IMR-90 (cell line): ENCODE data around the gene EYS. TPM values are rescaled to one million over a fixed set of nuclear protein-coding genes. Genes with fewer than 3 reads are reported as not detected.

Experiments
- ATAC-seq: fragments of 200-7000 bp; cut with Tn5 transposase; 2 replicates; pipeline ENCODE4 v1.9.1; 2020; ENCODE audit warnings: low read depth, mild to moderate bottlenecking, moderate library complexity
- BruUV-seq: library from RNA; stranded (reverse); fragments of 400-500 nt; replicated peaks from 2 replicates; lab custom pipeline; 2021; lab: Mats Ljungman, UMichigan
- CTCF ChIA-PET: fragments of 300-600 bp; formaldehyde crosslinking; extraction: SDS; loops from one replicate; lab custom pipeline; 2021; ENCODE audit warnings: antibody characterized with exemption; lab: Yijun Ruan, JAX
- POLR2A ChIA-PET: fragments of 300-600 bp; sonication (Branson Sonifier 250); formaldehyde crosslinking; loops from one replicate; lab custom pipeline; 2022; ENCODE audit warnings: antibody characterized with exemption; ENCODE audit not compliant: unreplicated experiment; lab: Charles Lee
- DNase-seq: peaks from one replicate; pipeline ENCODE4 v3.0.0; 2013
- H2AFZ ChIP-seq: replicated peaks from 2 replicates; pipeline ENCODE3; 2013; ENCODE audit warnings: low read length, mild to moderate bottlenecking; ENCODE audit not compliant: poor library complexity
- H2AK5ac ChIP-seq: 2 replicates; pipeline ENCODE4 v1.6.1; 2013; ENCODE audit warnings: low read depth, low read length, inconsistent platforms
- H2AK9ac ChIP-seq: replicated peaks from 2 replicates; pipeline ENCODE3; 2013; ENCODE audit warnings: mild to moderate bottlenecking, low read depth, low read length, moderate library complexity; ENCODE audit not compliant: poor library complexity
- H2BK120ac ChIP-seq: 2 replicates; pipeline ENCODE4 v1.6.1; 2013; ENCODE audit warnings: low read depth, low read length, inconsistent platforms
- H2BK15ac ChIP-seq: 3 replicates; pipeline ENCODE4 v1.6.1; 2013; ENCODE audit warnings: low read depth, low read length, inconsistent platforms
- H2BK20ac ChIP-seq: 2 replicates; pipeline ENCODE4 v1.6.1; 2013; ENCODE audit warnings: low read depth, mild to moderate bottlenecking, inconsistent platforms, low read length, moderate library complexity
- H2BK5ac ChIP-seq: 2 replicates; pipeline ENCODE4 v1.6.1; 2013; ENCODE audit warnings: mild to moderate bottlenecking, low read depth, low read length, inconsistent platforms; ENCODE audit not compliant: poor library complexity, severe bottlenecking
- H3K14ac ChIP-seq: replicated peaks from 2 replicates; pipeline ENCODE4 v1.6.1; 2013; ENCODE audit warnings: low read depth, low read length, inconsistent platforms
- H3K18ac ChIP-seq: 2 replicates; pipeline ENCODE4 v1.6.1; 2013; ENCODE audit warnings: low read depth, low read length, control low read depth
- H3K23ac ChIP-seq: 2 replicates; pipeline ENCODE4 v1.6.1; 2013; ENCODE audit warnings: low read depth, low read length, inconsistent platforms
- H3K27ac ChIP-seq: 2 replicates; pipeline ENCODE4 v1.5.1; 2013; ENCODE audit warnings: mild to moderate bottlenecking, control low read depth, low read length; ENCODE audit not compliant: insufficient read depth
- H3K27me3 ChIP-seq: 2 replicates; pipeline ENCODE4 v1.6.1; 2013; ENCODE audit warnings: low read length; ENCODE audit not compliant: control insufficient read depth, insufficient read depth
- H3K36me3 ChIP-seq: 2 replicates; pipeline ENCODE4 v1.6.1; 2013; ENCODE audit warnings: low read length, mixed read lengths; ENCODE audit not compliant: control insufficient read depth, insufficient read depth
- H3K4ac ChIP-seq: 2 replicates; pipeline ENCODE4 v1.6.1; 2013; ENCODE audit warnings: low read depth, low read length, inconsistent platforms
- H3K4me1 ChIP-seq: 2 replicates; pipeline ENCODE4 v1.6.1; 2013; ENCODE audit warnings: low read length, mixed read lengths; ENCODE audit not compliant: control insufficient read depth, insufficient read depth
- H3K4me2 ChIP-seq: 2 replicates; pipeline ENCODE4 v1.6.1; 2013; ENCODE audit warnings: low read depth, mild to moderate bottlenecking, control low read depth, low read length, moderate library complexity
- H3K4me3 ChIP-seq: 2 replicates; pipeline ENCODE4 v1.5.1; 2013; ENCODE audit warnings: low read depth, mild to moderate bottlenecking, control low read depth, low read length, moderate library complexity; ENCODE audit not compliant: insufficient read depth
- H3K56ac ChIP-seq: 2 replicates; pipeline ENCODE4 v1.6.1; 2013; ENCODE audit warnings: low read length, inconsistent platforms; ENCODE audit not compliant: insufficient read depth; ENCODE audit errors: extremely low read depth
- H3K79me1 ChIP-seq, 2 experiments: 2 replicates each; pipeline ENCODE4 v1.6.1; 2013; ENCODE audit warnings: low read length in 2 of 2, inconsistent platforms in 1 of 2, low read depth in 1 of 2
- H3K9ac ChIP-seq: 2 replicates; pipeline ENCODE4 v1.6.1; 2013; ENCODE audit warnings: low read depth, low read length, control low read depth
- H3K9me1 ChIP-seq: 2 replicates; pipeline ENCODE4 v1.6.1; 2013; ENCODE audit warnings: low read length, inconsistent platforms; ENCODE audit not compliant: insufficient read depth
- H3K9me3 ChIP-seq: 2 replicates; pipeline ENCODE4 v1.6.1; 2013; ENCODE audit warnings: low read length; ENCODE audit not compliant: control insufficient read depth, insufficient read depth
- H4K20me1 ChIP-seq: 2 replicates; pipeline ENCODE4 v1.6.1; 2013; ENCODE audit warnings: low read length, inconsistent platforms; ENCODE audit not compliant: insufficient read depth
- H4K5ac ChIP-seq: 2 replicates; pipeline ENCODE4 v1.6.1; 2013; ENCODE audit warnings: mild to moderate bottlenecking, low read depth, low read length, control low read depth
- H4K8ac ChIP-seq, 2 experiments: 2 replicates each; pipeline ENCODE4 v1.6.1; 2013; ENCODE audit warnings: low read depth in 2 of 2, low read length in 2 of 2, control low read depth in 1 of 2, inconsistent platforms in 1 of 2
- H4K91ac ChIP-seq: 2 replicates; pipeline ENCODE4 v1.6.1; 2013; ENCODE audit warnings: low read depth, low read length, inconsistent platforms; ENCODE audit not compliant: insufficient read depth
- FOS ChIP-seq: fragments of 150-350 bp; IDR thresholded peaks from 2 replicates; pipeline ENCODE4 v1.6.1; 2016; ENCODE audit warnings: low read depth, low read length
- MAZ ChIP-seq: IDR thresholded peaks from 2 replicates; pipeline ENCODE4 v1.6.1; 2012; ENCODE audit warnings: low read depth, mild to moderate bottlenecking, low read length, improper control_type of control experiment, moderate library complexity, borderline replicate concordance
- MXI1 ChIP-seq: IDR thresholded peaks from 2 replicates; pipeline ENCODE4 v1.6.1; 2012; ENCODE audit warnings: low read depth, mild to moderate bottlenecking, low read length, moderate library complexity, borderline replicate concordance
- NFE2L2 ChIP-seq: fragments of 150-350 bp; IDR thresholded peaks from 2 replicates; pipeline ENCODE4 v1.6.1; 2016; ENCODE audit warnings: low read depth, mild to moderate bottlenecking, low read length
- WGBS, 2 experiments: methylation state at CpG; one replicate each; pipeline versions ENCODE4 v1.1.5 to v1.1.7; 2013; ENCODE audit warnings: missing lambda C conversion rate in 2 of 2; ENCODE audit not compliant: insufficient read length in 1 of 2; ENCODE audit errors: extremely low coverage in 2 of 2; 5-methylcytosine and 5-hydroxymethylcytosine counted together
- dilution Hi-C: fragments of 300-500 bp; cut with HindIII; formaldehyde crosslinking; loops from one replicate; pipeline ENCODE4 v1.14.3; 2018; ENCODE audit warnings: low sequenced_read_pairs; ENCODE audit not compliant: unreplicated experiment
- in situ Hi-C: fragments of 300-500 bp; cut with MboI; formaldehyde crosslinking; loops from 3 replicates; pipeline ENCODE4 v1.14.3; 2019; ENCODE audit warnings: low sequenced_read_pairs, inconsistent platforms, mixed read lengths
- intact Hi-C: fragments of 100-400 bp; cut with micrococcal nuclease; formaldehyde crosslinking; loops from 2 replicates; pipeline ENCODE4 v1.10.0; 2022
- polyA plus RNA-seq, 3 experiments: library from polyadenylated mRNA; depleted of rRNA; stranded (reverse); fragments of >200 nt; gene quantifications; 2 replicates each; pipeline ENCODE4 v1.2.3, GENCODE V29; 2012; ENCODE audit warnings: low replicate concordance in 1 of 3
- total RNA-seq: library from RNA; depleted of rRNA; stranded (reverse); fragments of >200 nt; gene quantifications from 2 replicates; pipeline ENCODE4 v1.2.3, GENCODE V29; 2012

EYS gene
- total and polyA plus RNA-seq, 2 of the 4 experiments (the other 2 are of a cell fraction) = under 0.01 TPM; not detected in 1

DNA sequence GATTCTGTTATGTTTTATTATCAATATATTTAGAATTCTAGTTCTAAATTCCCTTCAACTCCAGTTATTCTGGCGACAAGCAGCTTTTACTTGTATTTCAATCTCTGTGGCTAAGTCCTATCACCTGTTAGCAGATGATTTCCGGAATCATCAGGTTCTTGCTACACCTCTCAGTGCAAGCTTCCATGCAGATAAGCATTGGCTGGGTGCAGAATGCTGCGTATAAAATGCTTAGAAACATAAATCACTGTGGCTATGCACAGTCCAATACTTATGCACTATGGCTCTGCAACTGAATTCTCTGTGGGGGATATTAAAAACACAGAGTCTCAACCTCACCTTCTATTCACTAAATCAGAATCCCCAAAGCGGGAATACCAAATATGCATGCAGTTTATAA is 720.0 kb downstream of the EYS start:
- no peak overlapping the region for H3K27ac ChIP-seq
- no peak overlapping the region for H4K5ac ChIP-seq
- TF ChIP-seq MAZ = no peak
- no peak for TF ChIP-seq FOS
- TF ChIP-seq MXI1 = no peak
- TF ChIP-seq NFE2L2 = no peak
- no peak overlapping the region for H3K4ac ChIP-seq
- ChIA-PET CTCF (no interaction called here), POLR2A (no interaction called here)
- no TSS peak for BruUV-seq
- no peak overlapping the region for H3K4me2 ChIP-seq
- H3K14ac ChIP-seq = no peak overlapping the region
- in situ Hi-C loops (no loop called here), dilution Hi-C loops (no loop called here), intact Hi-C loops (no loop called here)
- no peaks in the 10 kb centered on the region for H3K9me1 ChIP-seq
- no peak overlapping the region for H2BK20ac ChIP-seq
- H3K9me3 ChIP-seq = no peaks in the 10 kb centered on the region
- no peak overlapping the region for H4K91ac ChIP-seq
- no peak overlapping the region for H2AK5ac ChIP-seq
- no peaks in the 10 kb centered on the region for H3K4me1 ChIP-seq
- H3K36me3 ChIP-seq = no peaks in the 10 kb centered on the region
- H3K4me3 ChIP-seq = no peak overlapping the region
- H4K8ac ChIP-seq = no peak overlapping the region
- H3K23ac ChIP-seq = no peak overlapping the region
- no peak overlapping the region for H2BK120ac ChIP-seq
- no peak overlapping the region for H2BK5ac ChIP-seq
- H3K9ac ChIP-seq = no peak overlapping the region
- H3K18ac ChIP-seq = no peak overlapping the region
- no peak overlapping the region for H2AK9ac ChIP-seq
- DNase-seq = no peak
- H3K27me3 ChIP-seq = no peaks in the 10 kb centered on the region
- no peak for ATAC-seq
- no CpG with 5 or more reads among the region's 4 CpGs for WGBS, 2 experiments
- H2AFZ ChIP-seq = no peak overlapping the region
- H3K56ac ChIP-seq = no peak overlapping the region
- no peak overlapping the region for H2BK15ac ChIP-seq
- no peaks in the 10 kb centered on the region for H4K20me1 ChIP-seq
- no peaks in the 10 kb centered on the region for H3K79me1 ChIP-seq
